CD4-positive, alpha-beta T cell (primary cell): Measurements from ENCODE around the gene ZNF764. TPM values are rescaled to one million over a fixed set of nuclear protein-coding genes. Genes with fewer than 3 reads are reported as not detected.

Experiments
- ATAC-seq: fragments of 200-7000 bp; cut with Tn5 transposase; one replicate; pipeline ENCODE4 v1.10.0; 2022; ENCODE audit warnings: mild to moderate bottlenecking; ENCODE audit not compliant: poor library complexity
- CTCF ChIA-PET: fragments of 350-600 bp; sonication (Branson Sonifier 250); formaldehyde crosslinking; loops from one replicate; lab custom pipeline; 2021; ENCODE audit warnings: antibody characterized with exemption, inconsistent platforms; lab: Charles Lee
- POLR2A ChIA-PET: fragments of 350-600 bp; sonication (Branson Sonifier 250); formaldehyde crosslinking; loops from one replicate; lab custom pipeline; 2021; ENCODE audit warnings: antibody characterized with exemption, inconsistent platforms; lab: Charles Lee
- DNase-seq, 14 experiments: peaks; one replicate each; pipeline ENCODE4 v3.0.0-alpha.2; 2013 to 2020; ENCODE audit warnings: mixed read lengths in 2 of 14
- H3K27ac ChIP-seq, 2 donors: one replicate each; pipeline versions ENCODE4 v1.5.1 to v1.7.0; 2013; ENCODE audit warnings: low read length in 2 of 2, low read depth in 1 of 2, mild to moderate bottlenecking in 1 of 2
- H3K27me3 ChIP-seq, 2 experiments: 1 replicate in 1 of 2; 2 replicates in 1 of 2; pipeline versions ENCODE4 v1.6.1 to v1.7.0; 2013; ENCODE audit warnings: low read length in 2 of 2, control low read depth in 1 of 2, mild to moderate bottlenecking in 1 of 2, moderate library complexity in 1 of 2; ENCODE audit not compliant: insufficient read depth in 2 of 2, control insufficient read depth in 1 of 2
- H3K36me3 ChIP-seq: one replicate; pipeline ENCODE4 v1.6.1; 2013; ENCODE audit warnings: low read length, control low read depth; ENCODE audit not compliant: insufficient read depth
- H3K4me1 ChIP-seq: one replicate; pipeline ENCODE4 v1.6.1; 2013; ENCODE audit warnings: low read length, control low read depth; ENCODE audit not compliant: insufficient read depth
- H3K4me3 ChIP-seq: one replicate; pipeline ENCODE4 v1.5.1; 2013; ENCODE audit warnings: mild to moderate bottlenecking, low read length, moderate library complexity
- H3K9me3 ChIP-seq, 2 experiments: 1 replicate in 1 of 2; 2 replicates in 1 of 2; pipeline versions ENCODE4 v1.6.1 to v1.7.0; 2013; ENCODE audit warnings: low read length in 2 of 2, mild to moderate bottlenecking in 2 of 2, control low read depth in 1 of 2, moderate library complexity in 1 of 2; ENCODE audit not compliant: control insufficient read depth in 1 of 2, insufficient read depth in 1 of 2
- H3K27ac Mint-ChIP-seq: one replicate; pipeline ENCODE4 v1.8.0; 2020; ENCODE audit warnings: mixed read lengths
- H3K27me3 Mint-ChIP-seq: one replicate; pipeline ENCODE4 v1.8.0; 2021; ENCODE audit warnings: mixed read lengths
- H3K36me3 Mint-ChIP-seq: one replicate; pipeline ENCODE4 v1.8.0; 2021; ENCODE audit warnings: low read depth, mixed read lengths
- H3K4me1 Mint-ChIP-seq: one replicate; pipeline ENCODE4 v1.8.0; 2021; ENCODE audit warnings: low read depth, mixed read lengths
- H3K4me3 Mint-ChIP-seq: one replicate; pipeline ENCODE4 v1.8.0; 2020; ENCODE audit warnings: mild to moderate bottlenecking, mixed read lengths
- H3K9me3 Mint-ChIP-seq: one replicate; pipeline ENCODE4 v1.8.0; 2020; ENCODE audit warnings: mixed read lengths
- intact Hi-C, 2 experiments: fragments of 100-400 bp; cut with DNase I in 1 of 2; cut with micrococcal nuclease in 1 of 2; formaldehyde crosslinking; loops; one replicate each; pipeline versions ENCODE4 v1.15.1 to v1.9.0; 2023 to 2025; cut with DNase I, micrococcal nuclease
- total RNA-seq, 174 experiments: library from RNA in 2 of 174; stranded (reverse) in 2 of 174; gene quantifications; one replicate each; pipeline ENCODE4 v1.2.3 and lab custom pipeline; 2021 to 2026
- TF ChIP-seq, protein P1 (sequence below): fragments of 200-600 bp; IDR thresholded peaks from one replicate; pipeline ENCODE4 v1.8.0; 2022; ENCODE audit warnings: antibody characterized with exemption, mild to moderate bottlenecking

Gene ZNF764
- total RNA-seq, 2 experiments from 2014 or later, result 20.4 to 22.9 TPM

DNA sequence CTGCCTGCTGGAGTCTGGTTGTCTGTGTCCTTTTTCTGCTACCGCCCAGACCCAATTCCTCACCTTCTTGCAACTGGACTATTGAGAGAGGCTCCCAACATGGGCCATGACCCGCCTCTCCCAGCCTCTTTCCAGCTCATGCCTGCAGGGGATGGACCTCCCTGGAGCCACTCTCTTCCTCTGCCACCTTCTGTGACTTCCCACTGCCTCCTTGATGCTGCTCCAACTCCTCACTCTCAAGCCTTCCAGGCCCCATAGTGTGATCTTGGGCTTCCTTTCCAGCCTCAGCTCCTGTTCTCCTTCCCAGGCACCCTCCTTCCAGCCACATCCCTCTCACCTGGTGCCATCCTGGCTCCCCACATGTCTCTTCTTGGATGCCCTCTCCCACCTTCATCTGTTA lies 42.9 kb downstream of the ZNF764 start:
- H3K27me3 ChIP-seq, result no peaks in the 10 kb centered on the region
- peaks cover 98% of the 10 kb centered on the region for H3K36me3 Mint-ChIP-seq
- ChIA-PET POLR2A (no interaction called here), CTCF (interaction anchor here (0.7 kb wide), 1 partner anchor 19 kb away, joined by 3 read pairs; no protein-coding TSS in a partner anchor)
- no peak for DNase-seq
- peak overlapping the region in 1 of 2 donors; percentile 21 for H3K27ac ChIP-seq
- H3K4me1 ChIP-seq, result peaks cover 5% of the 10 kb centered on the region
- intact Hi-C loops, result loop anchor here in 1 of 2 experiments (5.0 kb wide), 1 partner anchor 33 kb away; no protein-coding TSS in a partner anchor
- H3K9me3 ChIP-seq, result no peaks in the 10 kb centered on the region
- H3K36me3 ChIP-seq, result peaks cover 95% of the 10 kb centered on the region
- H3K4me3 Mint-ChIP-seq, result no peak overlapping the region
- no peaks in the 10 kb centered on the region for H3K27me3 Mint-ChIP-seq
- no peaks in the 10 kb centered on the region for H3K4me1 Mint-ChIP-seq
- TF ChIP-seq, protein P1, sequence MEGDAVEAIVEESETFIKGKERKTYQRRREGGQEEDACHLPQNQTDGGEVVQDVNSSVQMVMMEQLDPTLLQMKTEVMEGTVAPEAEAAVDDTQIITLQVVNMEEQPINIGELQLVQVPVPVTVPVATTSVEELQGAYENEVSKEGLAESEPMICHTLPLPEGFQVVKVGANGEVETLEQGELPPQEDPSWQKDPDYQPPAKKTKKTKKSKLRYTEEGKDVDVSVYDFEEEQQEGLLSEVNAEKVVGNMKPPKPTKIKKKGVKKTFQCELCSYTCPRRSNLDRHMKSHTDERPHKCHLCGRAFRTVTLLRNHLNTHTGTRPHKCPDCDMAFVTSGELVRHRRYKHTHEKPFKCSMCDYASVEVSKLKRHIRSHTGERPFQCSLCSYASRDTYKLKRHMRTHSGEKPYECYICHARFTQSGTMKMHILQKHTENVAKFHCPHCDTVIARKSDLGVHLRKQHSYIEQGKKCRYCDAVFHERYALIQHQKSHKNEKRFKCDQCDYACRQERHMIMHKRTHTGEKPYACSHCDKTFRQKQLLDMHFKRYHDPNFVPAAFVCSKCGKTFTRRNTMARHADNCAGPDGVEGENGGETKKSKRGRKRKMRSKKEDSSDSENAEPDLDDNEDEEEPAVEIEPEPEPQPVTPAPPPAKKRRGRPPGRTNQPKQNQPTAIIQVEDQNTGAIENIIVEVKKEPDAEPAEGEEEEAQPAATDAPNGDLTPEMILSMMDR, result no peak
- no peak for ATAC-seq
- no peak overlapping the region for H3K27ac Mint-ChIP-seq
- no peaks in the 10 kb centered on the region for H3K9me3 Mint-ChIP-seq
- H3K4me3 ChIP-seq, result no peak overlapping the region

DNA sequence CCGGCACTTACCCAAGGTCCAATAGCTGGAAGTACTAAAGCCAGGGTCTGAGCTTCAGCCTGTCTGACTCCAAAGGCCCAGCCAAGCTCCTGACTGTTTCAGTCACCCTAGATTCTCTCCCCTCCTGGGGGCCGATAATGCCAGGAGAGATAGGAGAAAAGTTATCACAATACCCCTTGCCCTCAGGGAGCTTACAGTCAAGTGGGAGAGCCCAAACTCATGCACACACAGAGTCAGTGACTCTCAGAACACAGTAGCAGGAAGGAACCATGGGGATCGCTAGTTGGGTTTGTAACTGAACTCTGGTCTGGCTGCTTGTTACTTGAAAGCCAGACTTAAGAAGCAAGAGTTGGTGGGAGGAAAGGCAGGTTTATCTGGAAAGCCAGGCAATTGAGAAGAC lies 46.7 kb downstream of the ZNF764 start:
- ChIA-PET CTCF (no interaction called here), POLR2A (no interaction called here)
- Mint-ChIP-seq H3K36me3 (peaks cover 91% of the 10 kb centered on the region), H3K27me3 (no peaks in the 10 kb centered on the region), H3K9me3 (no peaks in the 10 kb centered on the region), H3K4me3 (no peak overlapping the region), H3K27ac (peak overlapping the region; percentile 39), H3K4me1 (peaks cover 5% of the 10 kb centered on the region)
- TF ChIP-seq, protein P1, result no peak
- intact Hi-C loops, result no loop called here
- Histone ChIP-seq H3K27ac (peak overlapping the region in 1 of 2 donors; percentile 25), H3K9me3 (no peaks in the 10 kb centered on the region), H3K4me3 (no peak overlapping the region), H3K4me1 (peaks cover 5% of the 10 kb centered on the region), H3K36me3 (peaks cover 90% of the 10 kb centered on the region), H3K27me3 (no peaks in the 10 kb centered on the region)
- no peak for DNase-seq
- no peak for ATAC-seq

DNA sequence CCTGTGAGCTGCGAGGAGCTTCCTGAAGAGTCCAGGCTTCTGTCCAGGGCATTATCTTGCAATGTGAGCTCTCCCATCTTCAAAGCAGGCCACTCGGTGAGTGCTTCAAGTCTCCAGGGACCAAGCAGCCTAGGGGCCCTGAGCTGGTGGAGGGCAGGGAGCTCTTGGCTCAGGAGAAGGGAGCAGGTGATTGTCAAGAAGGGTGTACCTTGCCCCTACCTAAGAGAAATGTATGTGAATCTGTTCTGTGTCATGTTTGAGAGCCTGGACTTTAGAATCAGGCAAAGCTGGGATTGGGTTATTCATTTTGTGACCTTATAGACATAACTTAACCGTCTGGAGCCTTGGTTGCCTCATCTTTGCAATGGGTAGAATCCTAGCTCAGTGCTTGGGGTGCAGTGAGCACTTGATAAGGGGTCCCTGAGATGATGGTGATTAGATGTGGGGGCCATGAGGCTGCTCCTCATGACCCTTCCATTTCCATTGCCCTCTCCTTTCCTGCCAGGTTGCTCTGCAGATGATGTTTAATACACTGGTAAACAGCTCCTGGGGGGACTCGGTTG lies 47.7 kb downstream of the ZNF764 start:
- no peaks in the 10 kb centered on the region for H3K27me3 Mint-ChIP-seq
- peaks cover 5% of the 10 kb centered on the region for H3K4me1 Mint-ChIP-seq
- no peaks in the 10 kb centered on the region for H3K9me3 ChIP-seq
- TF ChIP-seq, protein P1, result no peak
- intact Hi-C loops, result no loop called here
- no peak overlapping the region for H3K4me3 ChIP-seq
- H3K27ac ChIP-seq, result peak overlapping the region in 1 of 2 donors; percentile 15
- no peak for DNase-seq
- H3K4me1 ChIP-seq, result peaks cover 5% of the 10 kb centered on the region
- peaks cover 89% of the 10 kb centered on the region for H3K36me3 ChIP-seq
- H3K36me3 Mint-ChIP-seq, result peaks cover 89% of the 10 kb centered on the region
- H3K27me3 ChIP-seq, result no peaks in the 10 kb centered on the region
- H3K4me3 Mint-ChIP-seq, result no peak overlapping the region
- H3K27ac Mint-ChIP-seq, result peak overlapping the region; percentile 39
- CTCF ChIA-PET, result no interaction called here
- POLR2A ChIA-PET, result interaction anchor here (0.7 to 0.9 kb wide), 4 partner anchors 23 to 93 kb away, joined by 3 read pairs; partner anchors contain the start of gene DCTPP1
- H3K9me3 Mint-ChIP-seq, result no peaks in the 10 kb centered on the region
- ATAC-seq, result no peak
